HEK293 (cell line): ENCODE data around the gene DLG1.

Source experiments
- CTCF ChIA-PET: fragments of 350-600 bp; formaldehyde crosslinking; extraction: SDS; loops from one replicate; lab custom pipeline; 2021; ENCODE audit warnings: antibody characterized with exemption; lab: Yijun Ruan, JAX
- POLR2A ChIA-PET: fragments of 300-600 bp; formaldehyde crosslinking; extraction: SDS; loops from one replicate; lab custom pipeline; 2020; ENCODE audit warnings: antibody characterized with exemption, inconsistent platforms; lab: Yijun Ruan, JAX
- H3K27ac ChIP-seq: fragments of 200-500 bp; sonication (Bioruptor generic); 2 replicates; pipeline ENCODE4 v1.5.1; 2014; ENCODE audit warnings: low read depth, low read length, control low read depth, inconsistent platforms; ENCODE audit errors: extremely low read depth
- H3K36me3 ChIP-seq, 2 experiments: fragments of 200-500 bp in 1 of 2; sonication (Bioruptor generic) in 1 of 2; 1 replicate in 1 of 2; 2 replicates in 1 of 2; pipeline ENCODE4 v1.5.1; 2014 to 2017; ENCODE audit warnings: inconsistent platforms in 2 of 2, low read length in 2 of 2; ENCODE audit not compliant: control insufficient read depth in 2 of 2, insufficient read depth in 1 of 2
- H3K4me1 ChIP-seq: fragments of 200-500 bp; sonication (Bioruptor generic); 2 replicates; pipeline ENCODE4 v1.5.1; 2014; ENCODE audit warnings: mild to moderate bottlenecking, low read length, inconsistent platforms; ENCODE audit not compliant: control insufficient read depth, insufficient read depth
- H3K4me3 ChIP-seq: 2 replicates; pipeline ENCODE4 v1.5.1; 2011; ENCODE audit warnings: low read depth, mild to moderate bottlenecking, control low read depth, low read length, moderate library complexity
- H3K9me3 ChIP-seq: fragments of 200-500 bp; sonication (Bioruptor generic); 2 replicates; pipeline ENCODE4 v1.5.1; 2014; ENCODE audit warnings: low read depth, low read length, inconsistent platforms; ENCODE audit not compliant: control insufficient read depth, insufficient read depth
- BCL6B ChIP-seq: fragments of 450-650 bp; formaldehyde crosslinking; IDR thresholded peaks from 2 replicates; pipeline ENCODE4 v1.5.1; 2017; ENCODE audit warnings: missing biosample characterization, missing genetic modification characterization
- HOXC10 ChIP-seq: sonication (generic); formaldehyde crosslinking; IDR thresholded peaks from 2 replicates; pipeline ENCODE4 v1.8.1; 2023; ENCODE audit warnings: mild to moderate bottlenecking, missing genetic modification reagents
- IKZF3 ChIP-seq: fragments of 450-650 bp; IDR thresholded peaks from 2 replicates; pipeline ENCODE4 v1.5.0; 2018; ENCODE audit warnings: missing biosample characterization, mild to moderate bottlenecking, missing genetic modification characterization, moderate library complexity
- KLF16 ChIP-seq: fragments of 450-650 bp; formaldehyde crosslinking; IDR thresholded peaks from 2 replicates; pipeline ENCODE4 v1.5.1; 2017; ENCODE audit warnings: missing biosample characterization, missing genetic modification characterization
- OSR2 ChIP-seq: fragments of 450-650 bp; formaldehyde crosslinking; IDR thresholded peaks from 2 replicates; pipeline ENCODE4 v1.5.1; 2016; ENCODE audit warnings: missing biosample characterization, missing genetic modification characterization
- PRDM4 ChIP-seq: fragments of 450-650 bp; formaldehyde crosslinking; IDR thresholded peaks from 2 replicates; pipeline ENCODE4 v1.5.1; 2017; ENCODE audit warnings: missing biosample characterization, missing genetic modification characterization
- TCF7L2 ChIP-seq: IDR thresholded peaks from 2 replicates; pipeline ENCODE4 v1.6.1; 2011; ENCODE audit warnings: low read depth, mild to moderate bottlenecking, inconsistent platforms, low read length, moderate library complexity, borderline replicate concordance
- TRIM28 ChIP-seq: IDR thresholded peaks from 2 replicates; pipeline ENCODE4 v1.6.1; 2011; ENCODE audit warnings: low read length, control low read depth, borderline replicate concordance
- WT1 ChIP-seq: fragments of 450-650 bp; formaldehyde crosslinking; IDR thresholded peaks from 2 replicates; pipeline ENCODE4 v1.5.1; 2016; ENCODE audit warnings: missing biosample characterization, missing genetic modification characterization
- ZBTB20 ChIP-seq: fragments of 450-650 bp; formaldehyde crosslinking; IDR thresholded peaks from 2 replicates; pipeline ENCODE4 v1.5.1; 2016; ENCODE audit warnings: missing biosample characterization, missing genetic modification characterization
- ZBTB44 ChIP-seq: fragments of 450-650 bp; IDR thresholded peaks from 2 replicates; pipeline ENCODE4 v1.5.1; 2018; ENCODE audit warnings: missing biosample characterization, mild to moderate bottlenecking, missing genetic modification characterization
- ZBTB7A ChIP-seq: fragments of 450-650 bp; formaldehyde crosslinking; IDR thresholded peaks from 2 replicates; pipeline ENCODE4 v1.5.1; 2016; ENCODE audit warnings: low read depth, missing biosample characterization, missing genetic modification characterization
- ZNF10 ChIP-seq: fragments of 450-650 bp; formaldehyde crosslinking; IDR thresholded peaks from 2 replicates; pipeline ENCODE4 v1.5.1; 2017; ENCODE audit warnings: missing biosample characterization, missing genetic modification characterization
- ZNF155 ChIP-seq: fragments of 450-650 bp; formaldehyde crosslinking; IDR thresholded peaks from 2 replicates; pipeline ENCODE4 v1.5.1; 2016; ENCODE audit warnings: missing biosample characterization, missing genetic modification characterization
- ZNF19 ChIP-seq: fragments of 450-650 bp; formaldehyde crosslinking; IDR thresholded peaks from 2 replicates; pipeline ENCODE4; 2016; ENCODE audit warnings: missing biosample characterization, missing genetic modification characterization, low read depth
- ZNF26 ChIP-seq: fragments of 450-650 bp; formaldehyde crosslinking; IDR thresholded peaks from 2 replicates; pipeline ENCODE4 v1.5.1; 2016; ENCODE audit warnings: missing biosample characterization, missing genetic modification characterization
- ZNF292 ChIP-seq: fragments of 450-650 bp; formaldehyde crosslinking; IDR thresholded peaks from 2 replicates; pipeline ENCODE4 v1.5.1; 2016; ENCODE audit warnings: low read depth, missing biosample characterization, missing genetic modification characterization, borderline replicate concordance
- ZNF350 ChIP-seq: fragments of 450-650 bp; formaldehyde crosslinking; IDR thresholded peaks from 2 replicates; pipeline ENCODE4 v1.5.0; 2017; ENCODE audit warnings: missing biosample characterization, mild to moderate bottlenecking, missing genetic modification characterization
- ZNF366 ChIP-seq: fragments of 450-650 bp; formaldehyde crosslinking; conservative IDR thresholded peaks from 2 replicates; pipeline ENCODE4 v1.5.1; 2016; ENCODE audit warnings: missing biosample characterization, missing genetic modification characterization
- ZNF433 ChIP-seq: fragments of 450-650 bp; formaldehyde crosslinking; IDR thresholded peaks from 2 replicates; pipeline ENCODE4 v1.5.1; 2016; ENCODE audit warnings: missing biosample characterization, missing genetic modification characterization, low read depth
- ZNF514 ChIP-seq: fragments of 450-650 bp; formaldehyde crosslinking; IDR thresholded peaks from 2 replicates; pipeline ENCODE4 v1.5.1; 2016; ENCODE audit warnings: missing biosample characterization, missing genetic modification characterization
- ZNF580 ChIP-seq: fragments of 450-650 bp; formaldehyde crosslinking; IDR thresholded peaks from 2 replicates; pipeline ENCODE4 v1.5.1; 2016; ENCODE audit warnings: missing biosample characterization, missing genetic modification characterization
- ZNF585B ChIP-seq: fragments of 450-650 bp; formaldehyde crosslinking; IDR thresholded peaks from 2 replicates; pipeline ENCODE4 v1.5.1; 2016; ENCODE audit warnings: missing biosample characterization, missing genetic modification characterization
- ZNF629 ChIP-seq: fragments of 450-650 bp; formaldehyde crosslinking; IDR thresholded peaks from 2 replicates; pipeline ENCODE4 v1.5.1; 2017; ENCODE audit warnings: missing biosample characterization, missing genetic modification characterization
- ZNF658 ChIP-seq: fragments of 450-650 bp; formaldehyde crosslinking; IDR thresholded peaks from 2 replicates; pipeline ENCODE4; 2016; ENCODE audit warnings: missing biosample characterization, missing genetic modification characterization
- ZNF664 ChIP-seq: fragments of 450-650 bp; formaldehyde crosslinking; IDR thresholded peaks from 2 replicates; pipeline ENCODE4 v1.5.1; 2016; ENCODE audit warnings: missing biosample characterization, missing genetic modification characterization
- ZNF792 ChIP-seq: fragments of 450-650 bp; formaldehyde crosslinking; IDR thresholded peaks from 2 replicates; pipeline ENCODE4 v1.5.1; 2016; ENCODE audit warnings: missing biosample characterization, missing genetic modification characterization
- ZNF830 ChIP-seq: fragments of 450-650 bp; IDR thresholded peaks from 2 replicates; pipeline ENCODE4 v1.5.0; 2018; ENCODE audit warnings: missing biosample characterization, missing genetic modification characterization, low read depth, mild to moderate bottlenecking, moderate library complexity
- ZNF843 ChIP-seq: fragments of 450-650 bp; formaldehyde crosslinking; IDR thresholded peaks from 2 replicates; pipeline ENCODE4 v1.5.1; 2016; ENCODE audit warnings: missing biosample characterization, missing genetic modification characterization

Gene DLG1

GRCh38 chr3:197327701-197328100 is 29.3 kb upstream of the DLG1 start:
- no peaks in the 10 kb centered on the region for H3K9me3 ChIP-seq

GRCh38 chr3:197325773-197326172 is 27.4 kb upstream of the DLG1 start:
- Histone ChIP-seq H3K9me3 (no peaks in the 10 kb centered on the region), H3K36me3 (no peaks in the 10 kb centered on the region), H3K27ac (no peak overlapping the region), H3K4me3 (no peak overlapping the region), H3K4me1 (no peaks in the 10 kb centered on the region)
- ChIA-PET CTCF (no interaction called here), POLR2A (no interaction called here)
- TF ChIP-seq ZNF664 (tag by site-specific recombination) (no peak), ZNF830 (no peak), ZNF433 (tag by site-specific recombination) (no peak), ZNF514 (tag by site-specific recombination) (no peak), TCF7L2 (no peak), ZNF792 (no peak), ZNF843 (tag by site-specific recombination) (no peak), ZBTB20 (tag by site-specific recombination) (no peak), ZBTB7A (tag by site-specific recombination) (no peak), WT1 (tag by site-specific recombination) (no peak), HOXC10 (CRISPR knock-in tag) (no peak), IKZF3 (tag by site-specific recombination) (no peak), ZNF366 (tag by site-specific recombination) (no peak)

More at GRCh38 chr3:197327701-197328100, 29.3 kb upstream of the DLG1 start:
- no peaks in the 10 kb centered on the region for H3K36me3 ChIP-seq
- H3K27ac ChIP-seq, result no peak overlapping the region
- CTCF ChIA-PET, result interaction anchor here (0.6 kb wide), 1 partner anchor 149 kb away, joined by 5 read pairs; no protein-coding TSS in a partner anchor
- H3K4me1 ChIP-seq, result no peaks in the 10 kb centered on the region
- no peak overlapping the region for H3K4me3 ChIP-seq
- TF ChIP-seq OSR2 (tag by site-specific recombination), result no peak
- no peak for TF ChIP-seq ZNF292
- TF ChIP-seq ZNF19 (tag by site-specific recombination), result no peak
- no peak for TF ChIP-seq ZNF580 (tag by site-specific recombination)
- no peak for TF ChIP-seq ZNF155
- no peak for TF ChIP-seq ZNF26 (tag by site-specific recombination)
- no peak for TF ChIP-seq TRIM28
- no peak for TF ChIP-seq ZNF350 (tag by site-specific recombination)
- no peak for TF ChIP-seq ZNF658
- TF ChIP-seq PRDM4 (tag by site-specific recombination), result no peak
- TF ChIP-seq KLF16 (tag by site-specific recombination), result no peak
- TF ChIP-seq BCL6B (tag by site-specific recombination), result no peak
- TF ChIP-seq ZNF585B, result no peak
- TF ChIP-seq ZNF10 (tag by site-specific recombination), result no peak
- TF ChIP-seq ZNF629 (tag by site-specific recombination), result no peak
- TF ChIP-seq ZBTB44 (tag by site-specific recombination), result no peak
- POLR2A ChIA-PET, result no interaction called here
